RWPE1 (cell line): ENCODE data around the gene GABPB1.

Source experiments
- CTCF ChIA-PET: fragments of 350-600 bp; sonication (Branson Sonifier 250); formaldehyde crosslinking; extraction: SDS; loops from one replicate; lab custom pipeline; 2021; lab: Yijun Ruan, JAX
- POLR2A ChIA-PET: fragments of 400-600 bp; formaldehyde crosslinking; extraction: SDS; loops from one replicate; lab custom pipeline; 2020; ENCODE audit warnings: antibody characterized with exemption; ENCODE audit not compliant: low non-redundant PET; lab: Yijun Ruan, JAX
- DNase-seq: peaks from one replicate; pipeline ENCODE4 v3.0.0; 2012; ENCODE audit warnings: low spot score
- H3K27ac ChIP-seq: fragments of 450-650 bp; 2 replicates; pipeline ENCODE4 v1.5.1; 2017
- CTCF ChIP-seq: fragments of 450-650 bp; conservative IDR thresholded peaks from 2 replicates; pipeline ENCODE4 v1.5.1; 2017; ENCODE audit warnings: low read depth, mild to moderate bottlenecking

The GABPB1 gene

GRCh38 chr15:50315814-50316630, 39.0 kb downstream of the GABPB1 start:
- no peak overlapping the region for H3K27ac ChIP-seq
- DNase-seq = peak; percentile 34
- ChIA-PET CTCF (interaction anchor here (0.5 to 1.1 kb wide), 17 partner anchors 9 to 945 kb away, joined by 3 to 11 read pairs (median 3); partner anchors contain the start of gene SLC27A2), POLR2A (no interaction called here)
- TF ChIP-seq CTCF = peak; percentile 85

GRCh38 chr15:50312636-50313035, 42.4 kb downstream of the GABPB1 start:
- no peak for DNase-seq
- CTCF ChIA-PET = no interaction called here
- POLR2A ChIA-PET = no interaction called here
- H3K27ac ChIP-seq = no peak overlapping the region
- TF ChIP-seq CTCF = no peak

- no peak overlapping the region for H3K27ac ChIP-seq
- no peak for DNase-seq
- CTCF ChIA-PET = no interaction called here
- no peak for TF ChIP-seq CTCF
- POLR2A ChIA-PET = no interaction called here
Observed at GRCh38 chr15:50307799-50308198, 47.2 kb downstream of the GABPB1 start.

- no peak for TF ChIP-seq CTCF
- no peak for DNase-seq
- POLR2A ChIA-PET = no interaction called here
- CTCF ChIA-PET = no interaction called here
- no peak overlapping the region for H3K27ac ChIP-seq
Observed at GRCh38 chr15:50304836-50305235, 50.2 kb downstream of the GABPB1 start.

GRCh38 chr15:50302581-50302980, 52.4 kb downstream of the GABPB1 start:
- TF ChIP-seq CTCF = no peak
- ChIA-PET CTCF (no interaction called here), POLR2A (no interaction called here)
- H3K27ac ChIP-seq = no peak overlapping the region
- no peak for DNase-seq

- POLR2A ChIA-PET = no interaction called here
Observed at GRCh38 chr15:50298340-50298739, 56.7 kb downstream of the GABPB1 start.

More at GRCh38 chr15:50298340-50298739, 56.7 kb downstream of the GABPB1 start:
- no peak for DNase-seq
- CTCF ChIA-PET = interaction anchor here (1.1 to 1.2 kb wide), 2 partner anchors 9 to 116 kb away, joined by 3 to 4 read pairs; no protein-coding TSS in a partner anchor
- TF ChIP-seq CTCF = no peak
- no peak overlapping the region for H3K27ac ChIP-seq
